ENCODE results near the gene PIP5K1A. TPM values are rescaled to one million over a fixed set of nuclear protein-coding genes. Genes with fewer than 3 reads are reported as not detected.

The PIP5K1A gene
- total RNA-seq, 6 donors from 2014 or later: 37.2 to 94.3 (median 70.6) TPM

GRCh38 chr1:151243683-151244216 lies 45.4 kb downstream of the PIP5K1A start:
- WGBS, 2 donors: 89% methylated on average over 5 of the region's 5 CpGs
- peaks cover 46 to 100% (median 96%) of the 10 kb centered on the region in 4 donors for H3K36me3 ChIP-seq
- H3K27ac ChIP-seq: no peak overlapping the region
- ATAC-seq (ENCODE audit: low FRiP score in 2 of 2): no peak
- H3K9me3 ChIP-seq: no peaks in the 10 kb centered on the region
- no peak overlapping the region for H3K4me3 ChIP-seq
- no peak for DNase-seq
- no peaks in the 10 kb centered on the region for H3K27me3 ChIP-seq
- TF ChIP-seq POLR2AphosphoS5 (IDR thresholded peaks at IDR 0.05): no peak
- TF ChIP-seq EP300 (IDR thresholded peaks at IDR 0.05): no peak
- no peak for TF ChIP-seq POLR2A (IDR thresholded peaks at IDR 0.05)
- TF ChIP-seq CTCF (IDR thresholded peaks at IDR 0.05): no peak
- no peaks in the 10 kb centered on the region for H3K4me1 ChIP-seq

- DNase-seq (no peak), ATAC-seq (ENCODE audit: low FRiP score in 2 of 2) (no peak)
- H3K4me3 ChIP-seq: no peak overlapping the region
- H3K27ac ChIP-seq: no peak overlapping the region
- TF ChIP-seq POLR2A (IDR thresholded peaks at IDR 0.05) (no peak), POLR2AphosphoS5 (IDR thresholded peaks at IDR 0.05) (no peak), CTCF (IDR thresholded peaks at IDR 0.05) (no peak), EP300 (IDR thresholded peaks at IDR 0.05) (no peak)
- WGBS, 2 donors: 92 to 93% methylated on average over 2 of the region's 2 CpGs
- H3K36me3 ChIP-seq: peaks cover 33 to 81% (median 76%) of the 10 kb centered on the region in 4 donors
- no peaks in the 10 kb centered on the region for H3K27me3 ChIP-seq
- no peaks in the 10 kb centered on the region for H3K9me3 ChIP-seq
- H3K4me1 ChIP-seq: no peaks in the 10 kb centered on the region
These were observed 48.4 kb downstream of the PIP5K1A start for GRCh38 chr1:151246786-151247185.

- peaks cover 9 to 21% (median 12%) of the 10 kb centered on the region in 4 donors for H3K4me1 ChIP-seq
- no peaks in the 10 kb centered on the region for H3K9me3 ChIP-seq
- peaks cover 21 to 30% (median 28%) of the 10 kb centered on the region in 4 donors for H3K36me3 ChIP-seq
- WGBS, 2 donors: 62 to 66% methylated on average over 16 of the region's 16 CpGs
- peak; percentile 63 to 74 for ATAC-seq (ENCODE audit: low FRiP score in 2 of 2)
- peak; percentile 62 to 83 (median 80) for TF ChIP-seq CTCF (IDR thresholded peaks at IDR 0.05)
- TF ChIP-seq EP300 (IDR thresholded peaks at IDR 0.05): no peak
- no peak overlapping the region for H3K4me3 ChIP-seq
- DNase-seq: peak in 1 of 2 donors; percentile 81
- H3K27me3 ChIP-seq: no peaks in the 10 kb centered on the region
- no peak overlapping the region for H3K27ac ChIP-seq
These were observed 53.5 kb downstream of the PIP5K1A start for GRCh38 chr1:151251656-151252470.

GRCh38 chr1:151254217-151255213 lies 56.2 kb downstream of the PIP5K1A start, which contains the start of gene PSMD4:
PSMD4 (plus strand) TSS chr1:151254734; CDS start chr1:151254783, 49 bp downstream.
- Histone ChIP-seq H3K4me1 (peaks cover 12 to 26% (median 14%) of the 10 kb centered on the region in 4 donors), H3K9me3 (no peaks in the 10 kb centered on the region)

More at GRCh38 chr1:151254217-151255213, 56.2 kb downstream of the PIP5K1A start, which contains the start of gene PSMD4:
- TF ChIP-seq CTCF (IDR thresholded peaks at IDR 0.05) (peak in 1 of 6 experiments; percentile 9), EP300 (IDR thresholded peaks at IDR 0.05) (no peak), POLR2A (IDR thresholded peaks at IDR 0.05) (peak; percentile 10 to 89 (median 70)), POLR2AphosphoS5 (IDR thresholded peaks at IDR 0.05) (peak; percentile 96 to 97)
- DNase-seq (peak; percentile 87 to 93), ATAC-seq (ENCODE audit: low FRiP score in 2 of 2) (peak; percentile 98 to 99)
- Histone ChIP-seq H3K36me3 (peaks cover 2 to 5% (median 3%) of the 10 kb centered on the region in 4 donors), H3K27ac (peak within 1 kb of the TSS; percentile 90 to 97 (median 92)), H3K27me3 (no peaks in the 10 kb centered on the region), H3K4me3 (peak within 1 kb of the TSS; percentile 73 to 97 (median 84))
- WGBS, 2 donors: 12 to 13% methylated on average over 46 to 55 of the region's 56 CpGs
